ENCODE results near the gene C19orf81. TPM values are rescaled to one million over a fixed set of nuclear protein-coding genes. Genes with fewer than 3 reads are reported as not detected.

C19orf81 gene
- total RNA-seq, 1 donor: not detected

DNA sequence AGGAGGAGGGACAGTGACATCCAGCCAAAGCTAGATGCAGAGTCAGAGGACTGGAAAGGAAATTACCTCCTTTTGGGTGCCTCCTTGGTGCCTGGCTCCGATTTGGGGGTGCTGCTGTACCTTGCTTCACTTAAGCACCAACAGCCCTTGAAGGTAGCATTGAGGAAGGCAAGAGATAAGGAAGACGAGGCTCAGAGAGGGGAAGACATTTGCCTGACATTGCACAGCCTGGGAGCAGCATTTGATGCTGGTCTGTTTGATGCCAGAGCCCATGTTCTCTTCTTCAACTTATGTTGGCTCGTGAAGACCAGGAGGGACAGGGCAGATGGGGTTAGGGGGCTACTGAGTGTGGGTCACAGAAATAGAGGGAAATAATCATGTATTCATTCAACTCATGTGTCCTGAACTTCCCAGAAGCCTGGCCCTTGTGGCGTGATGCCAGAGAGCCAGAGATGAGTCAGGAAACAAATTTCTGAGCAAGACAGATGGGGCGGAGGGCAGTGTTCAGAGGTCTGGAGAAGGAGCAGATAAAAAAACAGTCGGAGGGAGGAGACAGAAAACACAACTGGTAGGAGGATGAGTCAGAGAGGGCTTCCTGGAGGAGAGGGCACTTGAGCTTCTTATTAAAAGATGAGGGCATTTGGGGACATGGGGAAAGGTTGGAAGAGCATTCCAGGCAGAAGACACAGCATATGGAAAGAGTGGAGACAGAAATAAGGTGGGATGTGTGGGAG is 3.0 kb upstream of the C19orf81 start:
- H3K4me2 ChIP-seq (ENCODE audit: insufficient read depth, low read length): no peak overlapping the region
- peaks cover 7% of the 10 kb centered on the region for H3K4me1 ChIP-seq (ENCODE audit: insufficient read depth, low read length)
- no peaks in the 10 kb centered on the region for H3K9me3 ChIP-seq (ENCODE audit: low read depth, low read length)
- peak; percentile 97 for DNase-seq (ENCODE audit: insufficient read length, low spot score, missing footprints)
- no peak overlapping the region for H3K4me3 ChIP-seq (ENCODE audit: insufficient read depth, low read length)
- H4K20me1 ChIP-seq (ENCODE audit: insufficient read depth, low read length): no peaks in the 10 kb centered on the region
- TF ChIP-seq, protein P1, sequence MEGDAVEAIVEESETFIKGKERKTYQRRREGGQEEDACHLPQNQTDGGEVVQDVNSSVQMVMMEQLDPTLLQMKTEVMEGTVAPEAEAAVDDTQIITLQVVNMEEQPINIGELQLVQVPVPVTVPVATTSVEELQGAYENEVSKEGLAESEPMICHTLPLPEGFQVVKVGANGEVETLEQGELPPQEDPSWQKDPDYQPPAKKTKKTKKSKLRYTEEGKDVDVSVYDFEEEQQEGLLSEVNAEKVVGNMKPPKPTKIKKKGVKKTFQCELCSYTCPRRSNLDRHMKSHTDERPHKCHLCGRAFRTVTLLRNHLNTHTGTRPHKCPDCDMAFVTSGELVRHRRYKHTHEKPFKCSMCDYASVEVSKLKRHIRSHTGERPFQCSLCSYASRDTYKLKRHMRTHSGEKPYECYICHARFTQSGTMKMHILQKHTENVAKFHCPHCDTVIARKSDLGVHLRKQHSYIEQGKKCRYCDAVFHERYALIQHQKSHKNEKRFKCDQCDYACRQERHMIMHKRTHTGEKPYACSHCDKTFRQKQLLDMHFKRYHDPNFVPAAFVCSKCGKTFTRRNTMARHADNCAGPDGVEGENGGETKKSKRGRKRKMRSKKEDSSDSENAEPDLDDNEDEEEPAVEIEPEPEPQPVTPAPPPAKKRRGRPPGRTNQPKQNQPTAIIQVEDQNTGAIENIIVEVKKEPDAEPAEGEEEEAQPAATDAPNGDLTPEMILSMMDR (IDR thresholded peaks at IDR 0.05; ENCODE audit: extremely low read depth, low read depth, low read length): no peak
- H3K27me3 ChIP-seq (ENCODE audit: insufficient read depth, low read length): peaks cover 3% of the 10 kb centered on the region
- H3K79me2 ChIP-seq (ENCODE audit: insufficient read depth, low read length): no peaks in the 10 kb centered on the region
- no peaks in the 10 kb centered on the region for H3K36me3 ChIP-seq (ENCODE audit: insufficient read depth, low read length)
- no peak overlapping the region for H3K27ac ChIP-seq (ENCODE audit: low read depth, low read length)
- no peak overlapping the region for H2AFZ ChIP-seq (ENCODE audit: low read length)

DNA sequence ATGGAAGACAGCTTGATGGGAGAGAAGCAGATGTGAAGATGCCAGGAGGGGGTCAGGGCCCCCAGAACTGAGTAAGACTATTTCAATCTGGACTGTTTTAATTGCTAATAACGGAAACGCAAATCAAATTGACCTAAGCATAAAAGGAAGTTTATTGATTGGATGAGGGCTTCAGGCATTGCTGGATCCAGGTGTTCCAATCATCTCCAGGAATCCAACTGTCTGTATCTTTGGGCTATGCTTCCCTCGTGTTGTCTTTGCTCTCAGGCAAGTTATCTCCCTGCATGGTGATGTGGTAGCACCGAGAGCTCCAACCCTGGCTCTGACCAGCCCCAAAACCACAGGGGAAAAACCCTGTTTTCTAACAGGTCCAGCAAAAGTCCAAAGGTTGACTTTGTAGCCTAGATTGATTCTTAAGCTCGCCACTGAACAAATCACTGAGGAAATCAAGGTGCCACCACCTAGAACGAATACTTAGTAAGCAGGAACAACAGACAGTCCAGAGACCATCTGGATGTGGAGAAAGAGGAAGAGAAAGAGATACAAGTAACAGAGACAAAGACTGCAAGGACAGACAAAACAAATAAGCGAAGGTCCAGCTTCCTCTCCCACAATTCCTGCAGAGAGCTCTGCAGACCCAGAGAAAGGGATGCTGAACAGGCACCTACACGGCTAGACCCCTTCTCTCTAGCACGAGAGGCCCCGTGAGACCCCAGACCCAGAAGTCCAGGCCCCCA is 1.2 kb upstream of the C19orf81 start:
- H4K20me1 ChIP-seq (ENCODE audit: insufficient read depth, low read length): no peaks in the 10 kb centered on the region
- TF ChIP-seq, protein P1 (IDR thresholded peaks at IDR 0.05; ENCODE audit: extremely low read depth, low read depth, low read length): no peak
- H3K27me3 ChIP-seq (ENCODE audit: insufficient read depth, low read length): peaks cover 8% of the 10 kb centered on the region

GRCh38 chr19:50648659-50649058 is 586 bp upstream of the C19orf81 start:
- Histone ChIP-seq H3K9me3 (ENCODE audit: low read depth, low read length) (no peaks in the 10 kb centered on the region), H4K20me1 (ENCODE audit: insufficient read depth, low read length) (no peaks in the 10 kb centered on the region), H3K4me3 (ENCODE audit: insufficient read depth, low read length) (no peak overlapping the region), H3K27ac (ENCODE audit: low read depth, low read length) (no peak overlapping the region), H3K79me2 (ENCODE audit: insufficient read depth, low read length) (no peaks in the 10 kb centered on the region), H3K4me2 (ENCODE audit: insufficient read depth, low read length) (no peak overlapping the region), H2AFZ (ENCODE audit: low read length) (no peak overlapping the region), H3K27me3 (ENCODE audit: insufficient read depth, low read length) (peaks cover 8% of the 10 kb centered on the region), H3K36me3 (ENCODE audit: insufficient read depth, low read length) (no peaks in the 10 kb centered on the region), H3K4me1 (ENCODE audit: insufficient read depth, low read length) (peaks cover 7% of the 10 kb centered on the region)
- TF ChIP-seq, protein P1 (IDR thresholded peaks at IDR 0.05; ENCODE audit: extremely low read depth, low read depth, low read length): no peak
- DNase-seq (ENCODE audit: insufficient read length, low spot score, missing footprints): no peak

More for the DNA sequence above, 1.2 kb upstream of the C19orf81 start:
- no peak overlapping the region for H3K27ac ChIP-seq (ENCODE audit: low read depth, low read length)
- H2AFZ ChIP-seq (ENCODE audit: low read length): no peak overlapping the region
- DNase-seq (ENCODE audit: insufficient read length, low spot score, missing footprints): peak; percentile 58
- peaks cover 7% of the 10 kb centered on the region for H3K4me1 ChIP-seq (ENCODE audit: insufficient read depth, low read length)
- H3K36me3 ChIP-seq (ENCODE audit: insufficient read depth, low read length): no peaks in the 10 kb centered on the region
- H3K79me2 ChIP-seq (ENCODE audit: insufficient read depth, low read length): no peaks in the 10 kb centered on the region
- H3K4me3 ChIP-seq (ENCODE audit: insufficient read depth, low read length): no peak overlapping the region
- no peak overlapping the region for H3K4me2 ChIP-seq (ENCODE audit: insufficient read depth, low read length)
- no peaks in the 10 kb centered on the region for H3K9me3 ChIP-seq (ENCODE audit: low read depth, low read length)

- Histone ChIP-seq H3K4me1 (ENCODE audit: insufficient read depth, low read length) (peaks cover 4% of the 10 kb centered on the region), H3K4me3 (ENCODE audit: insufficient read depth, low read length) (no peak overlapping the region), H2AFZ (ENCODE audit: low read length) (no peak overlapping the region), H4K20me1 (ENCODE audit: insufficient read depth, low read length) (no peaks in the 10 kb centered on the region), H3K9me3 (ENCODE audit: low read depth, low read length) (no peaks in the 10 kb centered on the region), H3K27me3 (ENCODE audit: insufficient read depth, low read length) (peaks cover 8% of the 10 kb centered on the region), H3K27ac (ENCODE audit: low read depth, low read length) (no peak overlapping the region), H3K79me2 (ENCODE audit: insufficient read depth, low read length) (no peaks in the 10 kb centered on the region), H3K4me2 (ENCODE audit: insufficient read depth, low read length) (no peak overlapping the region), H3K36me3 (ENCODE audit: insufficient read depth, low read length) (no peaks in the 10 kb centered on the region)
- peak; percentile 34 for DNase-seq (ENCODE audit: insufficient read length, low spot score, missing footprints)
- TF ChIP-seq, protein P1 (IDR thresholded peaks at IDR 0.05; ENCODE audit: extremely low read depth, low read depth, low read length): no peak
Observed at GRCh38 chr19:50651174-50651573, 1.9 kb downstream of the C19orf81 start.
